CD4-positive, alpha-beta T cell (primary cell): ENCODE data around the gene PDZRN3. TPM values are rescaled to one million over a fixed set of nuclear protein-coding genes. Genes with fewer than 3 reads are reported as not detected.
"Not testable (repeated sequence)": the region's sequence is repeated elsewhere in the genome, so short reads cannot be mapped to it uniquely, and the experiment has no call there.

Experiments used
- ATAC-seq: fragments of 200-7000 bp; cut with Tn5 transposase; one replicate; pipeline ENCODE4 v1.10.0; 2022; ENCODE audit warnings: mild to moderate bottlenecking; ENCODE audit not compliant: poor library complexity
- CTCF ChIA-PET: fragments of 350-600 bp; sonication (Branson Sonifier 250); formaldehyde crosslinking; loops from one replicate; lab custom pipeline; 2021; ENCODE audit warnings: antibody characterized with exemption, inconsistent platforms; lab: Charles Lee
- POLR2A ChIA-PET: fragments of 350-600 bp; sonication (Branson Sonifier 250); formaldehyde crosslinking; loops from one replicate; lab custom pipeline; 2021; ENCODE audit warnings: antibody characterized with exemption, inconsistent platforms; lab: Charles Lee
- DNase-seq, 14 experiments: peaks; one replicate each; pipeline ENCODE4 v3.0.0-alpha.2; 2013 to 2020; ENCODE audit warnings: mixed read lengths in 2 of 14
- H3K27ac ChIP-seq, 2 donors: one replicate each; pipeline versions ENCODE4 v1.5.1 to v1.7.0; 2013; ENCODE audit warnings: low read length in 2 of 2, low read depth in 1 of 2, mild to moderate bottlenecking in 1 of 2
- H3K27me3 ChIP-seq, 2 experiments: 1 replicate in 1 of 2; 2 replicates in 1 of 2; pipeline versions ENCODE4 v1.6.1 to v1.7.0; 2013; ENCODE audit warnings: low read length in 2 of 2, control low read depth in 1 of 2, mild to moderate bottlenecking in 1 of 2, moderate library complexity in 1 of 2; ENCODE audit not compliant: insufficient read depth in 2 of 2, control insufficient read depth in 1 of 2
- H3K36me3 ChIP-seq: one replicate; pipeline ENCODE4 v1.6.1; 2013; ENCODE audit warnings: low read length, control low read depth; ENCODE audit not compliant: insufficient read depth
- H3K4me1 ChIP-seq: one replicate; pipeline ENCODE4 v1.6.1; 2013; ENCODE audit warnings: low read length, control low read depth; ENCODE audit not compliant: insufficient read depth
- H3K4me3 ChIP-seq: one replicate; pipeline ENCODE4 v1.5.1; 2013; ENCODE audit warnings: mild to moderate bottlenecking, low read length, moderate library complexity
- H3K9me3 ChIP-seq, 2 experiments: 1 replicate in 1 of 2; 2 replicates in 1 of 2; pipeline versions ENCODE4 v1.6.1 to v1.7.0; 2013; ENCODE audit warnings: low read length in 2 of 2, mild to moderate bottlenecking in 2 of 2, control low read depth in 1 of 2, moderate library complexity in 1 of 2; ENCODE audit not compliant: control insufficient read depth in 1 of 2, insufficient read depth in 1 of 2
- H3K27ac Mint-ChIP-seq: one replicate; pipeline ENCODE4 v1.8.0; 2020; ENCODE audit warnings: mixed read lengths
- H3K27me3 Mint-ChIP-seq: one replicate; pipeline ENCODE4 v1.8.0; 2021; ENCODE audit warnings: mixed read lengths
- H3K36me3 Mint-ChIP-seq: one replicate; pipeline ENCODE4 v1.8.0; 2021; ENCODE audit warnings: low read depth, mixed read lengths
- H3K4me1 Mint-ChIP-seq: one replicate; pipeline ENCODE4 v1.8.0; 2021; ENCODE audit warnings: low read depth, mixed read lengths
- H3K4me3 Mint-ChIP-seq: one replicate; pipeline ENCODE4 v1.8.0; 2020; ENCODE audit warnings: mild to moderate bottlenecking, mixed read lengths
- H3K9me3 Mint-ChIP-seq: one replicate; pipeline ENCODE4 v1.8.0; 2020; ENCODE audit warnings: mixed read lengths
- CTCF ChIP-seq: fragments of 200-600 bp; IDR thresholded peaks from one replicate; pipeline ENCODE4 v1.8.0; 2022; ENCODE audit warnings: antibody characterized with exemption, mild to moderate bottlenecking
- intact Hi-C, 2 experiments: fragments of 100-400 bp; cut with DNase I in 1 of 2; cut with micrococcal nuclease in 1 of 2; formaldehyde crosslinking; loops; one replicate each; pipeline versions ENCODE4 v1.15.1 to v1.9.0; 2023 to 2025; cut with DNase I, micrococcal nuclease
- total RNA-seq, 174 experiments: library from RNA in 2 of 174; stranded (reverse) in 2 of 174; gene quantifications; one replicate each; pipeline ENCODE4 v1.2.3 and lab custom pipeline; 2021 to 2026

The PDZRN3 gene
- total RNA-seq, 2 experiments from 2014 or later: not detected

GRCh38 chr3:73571238-73571794 lies 53.4 kb downstream of the PDZRN3 start:
- no peaks in the 10 kb centered on the region for H3K36me3 Mint-ChIP-seq
- no peak overlapping the region for H3K27ac ChIP-seq
- ATAC-seq (no peak), DNase-seq (no peak)
- TF ChIP-seq CTCF: no peak
- H3K4me1 ChIP-seq: no peaks in the 10 kb centered on the region
- ChIA-PET CTCF (no interaction called here), POLR2A (no interaction called here)
- peaks cover 66% of the 10 kb centered on the region for H3K27me3 Mint-ChIP-seq
- H3K27me3 ChIP-seq: peaks cover 10 to 11% of the 10 kb centered on the region in 2 experiments
- H3K4me3 ChIP-seq: no peak overlapping the region
- H3K36me3 ChIP-seq: no peaks in the 10 kb centered on the region
- peaks cover 0 to 5% of the 10 kb centered on the region in 2 experiments for H3K9me3 ChIP-seq
- H3K9me3 Mint-ChIP-seq: peaks cover 2% of the 10 kb centered on the region
- H3K4me1 Mint-ChIP-seq: no peaks in the 10 kb centered on the region
- no peak overlapping the region for H3K4me3 Mint-ChIP-seq
- H3K27ac Mint-ChIP-seq: no peak overlapping the region
- intact Hi-C loops: no loop called here

- intact Hi-C loops: no loop called here
- Mint-ChIP-seq H3K27me3 (peaks cover 62% of the 10 kb centered on the region), H3K27ac (no peak overlapping the region), H3K36me3 (no peaks in the 10 kb centered on the region), H3K9me3 (peaks cover 2% of the 10 kb centered on the region), H3K4me1 (no peaks in the 10 kb centered on the region), H3K4me3 (no peak overlapping the region)
- Histone ChIP-seq H3K27ac (no peak overlapping the region), H3K27me3 (peaks cover 10 to 11% of the 10 kb centered on the region in 2 experiments), H3K4me3 (no peak overlapping the region), H3K36me3 (no peaks in the 10 kb centered on the region), H3K9me3 (peaks cover 0 to 5% of the 10 kb centered on the region in 2 experiments), H3K4me1 (no peaks in the 10 kb centered on the region)
- no peak for TF ChIP-seq CTCF
- DNase-seq (no peak), ATAC-seq (no peak)
- POLR2A ChIA-PET: no interaction called here
- CTCF ChIA-PET: no interaction called here
Observed at GRCh38 chr3:73569246-73569760, 55.4 kb downstream of the PDZRN3 start.

- DNase-seq: no peak
- H3K9me3 ChIP-seq: peaks cover 0 to 5% of the 10 kb centered on the region in 2 experiments
- Mint-ChIP-seq H3K9me3 (peaks cover 2% of the 10 kb centered on the region), H3K36me3 (no peaks in the 10 kb centered on the region), H3K27me3 (peaks cover 56% of the 10 kb centered on the region), H3K4me3 (no peak overlapping the region), H3K4me1 (no peaks in the 10 kb centered on the region), H3K27ac (no peak overlapping the region)
- H3K4me1 ChIP-seq: no peaks in the 10 kb centered on the region
- TF ChIP-seq CTCF: no peak
- H3K27me3 ChIP-seq: peaks cover 6 to 11% of the 10 kb centered on the region in 2 experiments
- no peaks in the 10 kb centered on the region for H3K36me3 ChIP-seq
- ChIA-PET POLR2A (no interaction called here), CTCF (no interaction called here)
- no peak overlapping the region for H3K4me3 ChIP-seq
- intact Hi-C loops: no loop called here
- ATAC-seq: no peak
- H3K27ac ChIP-seq: no peak overlapping the region
Observed at GRCh38 chr3:73568371-73568862, 56.3 kb downstream of the PDZRN3 start.

GRCh38 chr3:73565374-73565773 lies 59.4 kb downstream of the PDZRN3 start:
- H3K9me3 Mint-ChIP-seq, H3K36me3 ChIP-seq, H3K27ac ChIP-seq, intact Hi-C loops, H3K4me1 Mint-ChIP-seq, CTCF ChIA-PET, DNase-seq, POLR2A ChIA-PET, H3K27ac Mint-ChIP-seq, H3K27me3 ChIP-seq, H3K9me3 ChIP-seq, ATAC-seq, H3K36me3 Mint-ChIP-seq, H3K4me3 ChIP-seq, H3K4me1 ChIP-seq, H3K4me3 Mint-ChIP-seq: not testable (repeated sequence)
- peaks cover 29% of the 10 kb centered on the region for H3K27me3 Mint-ChIP-seq
